ENCODE data around the gene ALAS2.
"Not testable (repeated sequence)": the region's sequence is repeated elsewhere in the genome, so short reads cannot be mapped to it uniquely, and the experiment has no call there.

ALAS2 gene

DNA sequence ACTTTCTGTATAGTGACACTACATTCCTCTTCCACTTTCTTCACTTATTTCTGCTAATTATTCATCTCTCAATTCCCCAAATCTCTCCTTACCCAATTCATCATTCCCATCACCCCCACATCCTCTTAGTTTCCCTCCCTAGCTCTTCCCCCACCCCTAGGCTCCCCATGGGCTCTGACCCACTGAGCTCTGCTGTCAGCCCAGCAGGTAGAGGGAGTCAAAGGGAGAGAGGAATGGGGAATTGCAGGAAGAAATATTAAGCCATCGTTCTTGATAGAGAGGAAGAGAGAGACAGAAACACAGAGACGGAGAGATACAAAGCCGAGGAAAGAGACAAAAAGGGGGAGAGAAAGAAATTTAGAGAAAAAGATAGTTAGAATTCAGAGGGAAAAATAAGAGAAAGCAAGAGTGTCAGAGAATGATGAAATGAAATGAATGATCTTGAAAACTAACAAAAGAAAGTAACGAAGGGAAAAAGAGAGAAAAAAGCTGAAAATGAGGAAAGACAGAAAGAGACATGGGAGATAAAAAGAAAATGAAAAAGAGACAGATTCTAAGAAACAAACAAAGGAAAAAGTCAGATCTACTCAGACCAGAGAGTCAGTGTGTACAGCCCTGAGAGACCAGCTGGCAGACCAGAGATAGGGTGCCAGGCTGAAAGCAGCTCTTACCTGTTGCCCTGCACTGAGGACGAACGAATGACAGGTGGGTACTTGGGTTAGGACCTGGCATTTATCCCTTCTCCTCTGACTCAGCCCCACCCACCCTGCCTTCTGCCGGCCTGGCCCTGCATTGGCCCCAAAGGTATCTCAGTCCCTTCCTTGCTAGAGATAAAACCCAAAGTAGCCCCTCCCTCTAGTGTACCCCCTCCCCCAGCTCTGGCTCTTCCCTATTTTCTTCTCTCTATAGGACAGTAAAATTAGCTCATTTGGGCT, at the start of gene ALAS2:
ALAS2 (minus strand) TSS at position 707 of the 935 bp plus-strand sequence. CDS start 4,977 bp downstream, outside the sequence.
- DNase-seq, result no peak

GRCh38 chrX:55074851-55075467, 44.2 kb upstream of the ALAS2 start, which contains the start of gene PAGE2B:
Gene PAGE2B, plus strand, starts transcription at chrX:55075030. Its CDS starts 1,012 bp downstream, at chrX:55076042.
- DNase-seq, result no peak

GRCh38 chrX:55072286-55072685, 41.5 kb upstream of the ALAS2 start:
- no peak for DNase-seq

- not testable (repeated sequence) for DNase-seq
Measured at GRCh38 chrX:55067180-55067579, 36.4 kb upstream of the ALAS2 start.

DNA sequence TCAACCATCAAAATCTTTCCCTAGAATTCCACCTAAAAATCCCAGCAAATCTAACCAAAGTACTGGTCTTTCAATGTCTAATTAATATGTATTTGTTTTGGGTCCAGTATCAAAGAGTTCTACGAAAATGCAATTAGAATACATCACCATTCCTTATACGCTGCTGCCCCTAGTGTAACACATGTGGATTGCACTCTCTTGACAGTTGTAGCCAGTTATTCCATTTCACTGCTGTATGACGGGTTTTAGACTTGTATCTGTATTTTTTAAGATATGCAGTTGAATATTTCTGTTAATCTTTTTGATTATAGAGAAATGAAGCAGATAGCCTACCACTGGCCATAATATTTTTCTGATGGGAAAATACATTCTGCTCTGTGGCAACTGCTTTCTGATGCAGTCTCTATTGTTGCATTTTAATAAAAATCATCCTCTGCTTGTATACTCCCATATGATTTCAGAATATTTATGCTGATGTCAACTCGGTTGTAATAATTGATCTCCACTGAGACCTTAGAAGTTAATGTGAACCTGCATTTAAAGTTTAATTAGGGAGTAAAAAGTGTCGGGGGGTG, 27.0 kb upstream of the ALAS2 start:
- DNase-seq, result no peak

DNA sequence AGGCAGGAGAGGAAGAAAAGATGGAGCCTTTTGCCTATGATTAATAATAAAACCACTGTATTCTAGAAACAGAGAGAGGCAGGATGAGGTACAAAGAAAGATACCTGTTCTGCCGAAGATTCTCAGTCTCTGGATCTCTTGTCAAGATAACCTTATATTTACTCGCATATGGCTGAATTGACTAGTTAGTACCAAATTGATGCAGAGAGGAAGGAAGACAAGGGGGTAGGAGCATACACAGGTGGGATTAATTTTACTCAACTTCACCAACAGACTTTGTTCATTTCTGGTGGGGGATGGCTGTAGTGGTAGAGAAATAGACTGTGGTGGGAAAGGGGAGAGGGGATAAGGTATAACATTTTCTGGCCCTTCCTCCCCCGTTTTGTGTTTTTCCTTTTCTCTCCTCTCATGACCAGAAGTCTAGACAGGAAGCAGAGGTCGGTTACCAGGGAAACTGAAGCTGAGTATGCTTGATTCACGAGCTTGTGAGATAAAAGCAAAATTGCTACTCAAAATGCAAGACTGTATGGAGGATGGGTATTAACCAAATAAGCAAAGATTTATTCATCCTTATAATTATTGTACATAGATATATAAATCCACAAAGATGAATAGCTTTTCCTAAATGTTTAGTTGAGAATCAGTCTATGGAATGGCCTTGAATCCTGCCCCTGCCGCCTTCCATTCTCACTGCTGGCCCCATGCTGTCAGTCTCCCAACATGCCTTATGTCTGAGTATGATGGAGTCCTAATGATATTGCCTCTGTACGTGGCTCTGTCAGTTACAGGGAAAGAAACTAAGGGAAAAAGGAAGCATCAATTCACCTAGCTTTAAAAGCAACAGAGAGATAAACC, 26.3 kb upstream of the ALAS2 start:
- no peak for DNase-seq

DNA sequence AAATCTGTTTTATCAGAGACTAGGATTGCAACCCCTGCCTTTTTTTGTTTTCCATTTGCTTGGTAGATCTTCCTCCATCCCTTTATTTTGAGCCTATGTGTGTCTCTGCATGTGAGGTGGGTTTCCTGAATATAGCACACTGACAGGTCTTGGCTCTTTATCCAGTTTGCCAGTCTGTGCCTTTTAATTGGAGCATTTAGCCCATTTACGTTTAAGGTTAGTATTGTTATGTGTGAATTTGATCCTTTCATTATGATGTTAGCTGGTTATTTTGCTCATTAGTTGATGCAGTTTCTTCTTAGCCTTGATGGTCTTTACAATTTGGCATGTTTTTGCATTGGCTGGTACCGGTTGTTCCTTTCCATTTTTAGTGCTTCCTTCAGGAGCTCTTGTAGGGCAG, 19.8 kb upstream of the ALAS2 start:
- not testable (repeated sequence) for DNase-seq

- DNase-seq, result no peak
Measured at GRCh38 chrX:55041514-55041913, 10.7 kb upstream of the ALAS2 start.

- DNase-seq, result no peak
Measured at GRCh38 chrX:55039471-55039870, 8.7 kb upstream of the ALAS2 start.

DNA sequence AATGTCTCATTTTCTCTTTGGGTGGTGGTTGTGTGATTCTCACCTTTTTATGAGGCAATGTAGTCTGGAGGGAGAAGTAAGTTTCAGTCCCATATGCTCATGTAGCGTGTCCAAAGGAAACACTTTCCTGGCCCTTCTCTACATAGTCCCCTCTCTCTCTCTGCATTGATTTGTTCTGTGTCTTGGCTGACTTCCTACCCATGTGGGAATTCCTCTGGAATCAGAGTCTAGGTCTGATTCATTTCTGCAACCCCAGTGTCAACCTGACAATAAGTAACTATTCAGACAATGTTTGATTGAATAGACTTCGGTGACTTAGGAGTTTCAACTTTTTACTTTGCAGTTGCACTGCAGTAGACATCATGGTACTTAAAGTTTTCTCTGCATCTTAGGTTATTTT, 2.7 kb upstream of the ALAS2 start:
- DNase-seq, result no peak

GRCh38 chrX:55029291-55029690, 1.5 kb downstream of the ALAS2 start:
- no peak for DNase-seq

DNA sequence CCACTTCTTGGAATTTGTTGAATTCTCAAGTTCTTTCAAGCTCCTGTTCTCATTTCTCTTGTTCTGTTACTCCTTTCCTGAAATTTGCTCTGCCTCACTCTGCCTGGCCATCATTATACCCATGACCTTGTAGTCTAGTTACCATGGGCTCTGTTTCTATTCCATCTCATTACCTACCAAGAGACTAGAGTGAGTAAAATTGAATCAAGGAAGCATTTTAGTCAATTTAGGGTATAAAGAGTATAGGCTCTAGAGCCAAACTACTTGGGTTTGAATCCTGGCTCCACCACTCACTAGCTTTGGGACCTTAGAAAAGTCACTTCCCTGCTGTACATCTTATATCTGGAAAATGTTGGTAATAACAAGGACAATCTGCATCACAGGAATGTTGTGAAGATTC, 2.2 kb downstream of the ALAS2 start:
- no peak for DNase-seq

- no peak for DNase-seq
Measured at GRCh38 chrX:55028040-55028439, 2.7 kb downstream of the ALAS2 start.

- no peak for DNase-seq
Measured at GRCh38 chrX:55026840-55027239, 3.9 kb downstream of the ALAS2 start.

DNA sequence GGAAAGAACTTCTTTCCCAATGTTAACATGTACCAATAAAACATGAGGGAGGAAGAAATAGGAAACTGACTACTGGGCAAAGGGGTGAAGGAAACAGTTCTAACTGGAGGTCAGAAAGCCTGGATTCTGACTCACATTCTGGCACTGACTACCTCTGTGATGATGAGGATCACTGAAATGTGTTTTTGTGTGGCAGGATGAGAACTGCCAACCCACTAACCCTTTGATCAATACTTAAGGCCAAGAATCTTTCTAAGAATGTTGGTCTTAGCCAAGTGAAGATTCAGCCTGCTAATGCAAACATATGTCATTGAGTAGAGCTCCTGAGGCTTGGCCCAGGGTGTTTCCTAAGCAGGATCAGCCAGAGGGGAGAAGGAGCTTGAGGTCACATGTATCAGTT, 4.6 kb downstream of the ALAS2 start:
- DNase-seq, result no peak

DNA sequence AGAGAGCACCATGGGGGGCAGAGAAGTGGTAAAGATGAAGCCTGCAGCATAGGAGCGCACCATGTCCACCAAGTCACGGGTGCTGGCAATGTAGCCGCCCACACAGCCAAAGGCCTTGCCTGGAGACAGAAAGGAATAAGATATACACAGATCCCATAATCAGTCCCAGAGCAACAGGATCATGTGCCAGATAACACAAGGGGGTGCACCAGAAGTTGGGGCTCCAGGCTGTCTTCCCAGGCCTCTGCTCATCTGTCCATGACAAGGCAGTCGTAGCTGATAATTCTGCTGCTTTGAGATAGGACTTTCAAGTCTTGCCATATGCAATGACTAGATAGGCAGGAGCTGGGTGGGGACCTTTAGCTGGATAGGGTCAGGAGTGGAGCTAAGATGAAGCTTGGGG, 15.9 kb downstream of the ALAS2 start:
- no peak for DNase-seq

GRCh38 chrX:55011294-55011693, 19.5 kb downstream of the ALAS2 start:
- DNase-seq, result no peak

- DNase-seq, result no peak
Measured at GRCh38 chrX:55008571-55009358, 22.0 kb downstream of the ALAS2 start.

DNA sequence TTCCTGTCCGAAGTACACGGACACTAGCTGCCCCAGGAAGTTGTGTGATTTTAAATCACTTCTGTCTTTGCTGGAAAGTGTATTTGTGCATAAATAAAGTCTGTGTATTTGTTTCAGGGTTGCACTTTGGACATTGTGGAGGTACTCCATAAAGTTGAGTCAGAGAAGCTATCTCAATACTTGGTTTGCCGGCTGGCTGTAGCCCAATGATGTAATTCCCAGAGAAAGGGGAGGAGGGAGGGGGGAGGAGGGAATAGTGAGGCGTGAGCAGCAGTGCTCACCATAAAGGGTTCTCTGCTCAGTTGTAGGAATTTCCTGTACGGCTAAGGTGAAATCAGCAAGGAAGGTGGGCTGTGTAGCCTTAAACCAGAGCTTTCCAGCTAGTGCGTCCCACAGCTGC, 23.1 kb downstream of the ALAS2 start:
- no peak for DNase-seq

GRCh38 chrX:55006827-55007621, 23.8 kb downstream of the ALAS2 start:
- DNase-seq, result no peak

- DNase-seq, result no peak
Measured at GRCh38 chrX:55005256-55005655, 25.5 kb downstream of the ALAS2 start.

All from SIG-M5 (cell line).